Pancreas (tissue), 10 donors: Measurements from ENCODE around the gene ANTXR1. TPM values are rescaled to one million over a fixed set of nuclear protein-coding genes. Genes with fewer than 3 reads are reported as not detected.

Experiments
- ATAC-seq, 4 donors: fragments of 200-7000 bp; cut with Tn5 transposase; one replicate each; pipeline versions ENCODE4 v1.8.0 to v1.9.1; 2020; ENCODE audit warnings: mild to moderate bottlenecking in 4 of 4, moderate library complexity in 4 of 4
- DNase-seq, 6 donors: peaks; one replicate each; pipeline ENCODE4 v3.0.0-alpha.2; 2020
- FAIRE-seq: peaks from 2 replicates; lab custom pipeline; 2012; peaks lifted over from hg19 to GRCh38; lab: Jason Lieb, UNC
- H3K27ac ChIP-seq, 4 donors: fragments of 200-600 bp; sonication (generic); 1 replicate in 3 of 4; 2 replicates in 1 of 4; pipeline versions ENCODE4 v1.5.0 to v1.8.0; 2020
- H3K27me3 ChIP-seq, 4 donors: fragments of 200-600 bp; one replicate each; pipeline ENCODE4 v1.8.0; 2021
- H3K36me3 ChIP-seq, 3 donors: fragments of 200-600 bp; sonication (generic) in 1 of 3; one replicate each; pipeline versions ENCODE4 v1.5.0 to v1.8.0; 2020 to 2021
- H3K4me1 ChIP-seq, 3 donors: fragments of 200-600 bp; one replicate each; pipeline ENCODE4 v1.8.0; 2021
- H3K4me3 ChIP-seq, 4 donors: fragments of 200-600 bp; sonication (generic) in 2 of 4; one replicate each; pipeline versions ENCODE4 v1.5.0 to v1.8.0; 2020 to 2021
- H3K9me3 ChIP-seq, 4 donors: fragments of 200-600 bp; one replicate each; pipeline ENCODE4 v1.8.0; 2021
- CTCF ChIP-seq, 4 donors: fragments of 200-600 bp; sonication (generic) in 3 of 4; IDR thresholded peaks; one replicate each; pipeline versions ENCODE4 v1.5.0 to v1.8.0; 2021; ENCODE audit warnings: antibody characterized with exemption in 4 of 4
- WGBS, 2 donors: extraction: QIAGEN DNeasy Blood & Tissue Kit; methylation state at CpG; one replicate each; pipeline ENCODE4 v1.1.7; 2013; 5-methylcytosine and 5-hydroxymethylcytosine counted together
- intact Hi-C, 3 donors: fragments of 100-400 bp; cut with DNase I; formaldehyde crosslinking; loops; one replicate each; pipeline versions ENCODE4 v1.11.1 to v1.14.2; 2022
- polyA plus RNA-seq, 2 donors: library from polyadenylated mRNA; stranded (reverse); fragments of 200-250 nt; gene quantifications; one replicate each; pipeline ENCODE4 v1.2.3, GENCODE V29; 2013
- total RNA-seq, 6 donors: library from RNA; stranded (reverse); fragmentation: NEBNext Ultra II Directional in 4 of 6; extraction: Animal tissue kit (Norgen Biotek cat#: 25700) in 4 of 6; gene quantifications; one replicate each; pipeline versions ENCODE4 v1.2.1 to v1.2.4, GENCODE V29; 2021 to 2023
- donor health status: healthy with polysubstance abuse.
- donor health status: DM: no; HTN: no; CAD: no; lungs with moderate emphysema.
- donor health status: DM: no; HTN: no; CAD: no.
- donor health status: control.
- donor health status: control.
- donor health status: Bipolar disorder and iron deficiency.
- donor health status: DM: yes; HTN: yes; CAD: no.
- donor health status: DM: no; HTN: no; CAD: no.
- donor health status: DM: no; HTN: no; CAD: no.
- donor health status: DM: yes; HTN: yes; CAD: no.

ANTXR1 gene
- total and polyA plus RNA-seq, 8 donors, result 1.7 to 23.4 (median 2.5) TPM

GRCh38 chr2:68970566-68971265 lies 42.3 kb upstream of the ANTXR1 start:
- ATAC-seq, result no peak
- no peak for FAIRE-seq
- H3K27ac ChIP-seq, result no peak overlapping the region
- no peaks in the 10 kb centered on the region for H3K36me3 ChIP-seq
- H3K9me3 ChIP-seq, result no peaks in the 10 kb centered on the region
- intact Hi-C loops, result no loop called here
- no peak for DNase-seq
- TF ChIP-seq CTCF (IDR thresholded peaks at IDR 0.05), result no peak
- H3K4me1 ChIP-seq, result no peaks in the 10 kb centered on the region
- WGBS, 2 donors, result 73 to 81% methylated on average over 8 of the region's 8 CpGs
- H3K4me3 ChIP-seq, result no peak overlapping the region
- no peaks in the 10 kb centered on the region for H3K27me3 ChIP-seq

- DNase-seq, result no peak
- Histone ChIP-seq H3K4me1 (no peaks in the 10 kb centered on the region), H3K4me3 (no peak overlapping the region), H3K27ac (no peak overlapping the region), H3K36me3 (no peaks in the 10 kb centered on the region), H3K27me3 (no peaks in the 10 kb centered on the region), H3K9me3 (no peaks in the 10 kb centered on the region)
- no peak for FAIRE-seq
- intact Hi-C loops, result no loop called here
- peak; percentile 43 to 78 (median 58) for ATAC-seq
- TF ChIP-seq CTCF (IDR thresholded peaks at IDR 0.05), result no peak
- WGBS, 2 donors, result 46 to 61% methylated on average over 5 of the region's 5 CpGs
These were observed 41.3 kb upstream of the ANTXR1 start for GRCh38 chr2:68971591-68972231.

- H3K27me3 ChIP-seq, result peaks cover 0 to 4% (median 0%) of the 10 kb centered on the region in 4 donors
- WGBS, 2 donors, result 75 to 81% methylated on average over 3 of the region's 3 CpGs
- FAIRE-seq (no peak), ATAC-seq (no peak), DNase-seq (no peak)
- H3K36me3 ChIP-seq, result no peaks in the 10 kb centered on the region
- no peak for TF ChIP-seq CTCF (IDR thresholded peaks at IDR 0.05)
- H3K27ac ChIP-seq, result no peak within 1 kb of the TSS
- no peak within 1 kb of the TSS for H3K4me3 ChIP-seq
- no peaks in the 10 kb centered on the region for H3K9me3 ChIP-seq
- intact Hi-C loops, result no loop called here
- no peaks in the 10 kb centered on the region for H3K4me1 ChIP-seq
These were observed 38.7 kb upstream of the ANTXR1 start, which contains the start of gene GKN1 for GRCh38 chr2:68974251-68974650. Gene GKN1 (plus strand): TSS chr2:68974636. CDS start chr2:68974678, 42 bp downstream.

- DNase-seq (no peak), FAIRE-seq (no peak), ATAC-seq (no peak)
- 70 to 79% methylated on average over 9 of the region's 9 CpGs for WGBS, 2 donors
- H3K4me3 ChIP-seq, result no peak overlapping the region
- H3K36me3 ChIP-seq, result no peaks in the 10 kb centered on the region
- H3K27ac ChIP-seq, result no peak overlapping the region
- no peaks in the 10 kb centered on the region for H3K4me1 ChIP-seq
- intact Hi-C loops, result no loop called here
- H3K9me3 ChIP-seq, result no peaks in the 10 kb centered on the region
- no peak for TF ChIP-seq CTCF (IDR thresholded peaks at IDR 0.05)
- peaks cover 0 to 4% (median 0%) of the 10 kb centered on the region in 4 donors for H3K27me3 ChIP-seq
These were observed 37.9 kb upstream of the ANTXR1 start for GRCh38 chr2:68974946-68975665.
